CD4-positive, alpha-beta T cell treated with Interleukin-12 subunit alpha and Interleukin-12 subunit beta, for 1 hour (primary cell): Measurements from ENCODE around the gene MFSD2A.
"Not testable (repeated sequence)": the region's sequence is repeated elsewhere in the genome, so short reads cannot be mapped to it uniquely, and the experiment has no call there.

Experiments
- DNase-seq: peaks from one replicate; pipeline ENCODE4 v3.0.0-alpha.2; 2020

MFSD2A gene

DNA sequence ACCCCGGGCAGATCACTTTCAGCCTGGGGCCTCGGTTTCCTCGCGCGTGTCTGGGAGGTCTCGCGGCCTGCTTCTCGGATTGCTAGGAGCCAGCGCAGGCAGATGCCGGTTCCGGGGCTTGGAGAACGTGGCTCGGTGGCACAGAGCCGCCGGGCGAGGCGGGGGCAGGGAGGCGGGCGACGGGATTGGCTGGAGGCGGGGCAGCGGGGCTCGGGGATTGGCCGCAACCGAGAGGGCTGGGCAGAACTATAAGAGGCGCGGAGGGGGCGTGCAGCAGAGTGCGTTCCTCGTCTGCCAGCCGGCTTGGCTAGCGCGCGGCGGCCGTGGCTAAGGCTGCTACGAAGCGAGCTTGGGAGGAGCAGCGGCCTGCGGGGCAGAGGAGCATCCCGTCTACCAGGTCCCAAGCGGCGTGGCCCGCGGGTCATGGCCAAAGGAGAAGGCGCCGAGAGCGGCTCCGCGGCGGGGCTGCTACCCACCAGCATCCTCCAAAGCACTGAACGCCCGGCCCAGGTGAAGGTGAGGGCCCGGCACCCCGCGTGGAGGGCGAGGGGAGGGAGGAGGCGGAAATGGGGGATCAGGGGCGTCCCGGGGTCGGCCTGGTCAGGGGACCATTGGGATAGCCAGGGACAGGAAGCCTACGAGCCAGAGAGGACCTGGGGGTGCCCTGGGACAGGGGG is at the start of gene MFSD2A:
TSS of gene MFSD2A (plus strand) at position 276 of the 677 bp plus-strand sequence. CDS start at position 424, 148 bp downstream.
- DNase-seq = peak; percentile 90

DNA sequence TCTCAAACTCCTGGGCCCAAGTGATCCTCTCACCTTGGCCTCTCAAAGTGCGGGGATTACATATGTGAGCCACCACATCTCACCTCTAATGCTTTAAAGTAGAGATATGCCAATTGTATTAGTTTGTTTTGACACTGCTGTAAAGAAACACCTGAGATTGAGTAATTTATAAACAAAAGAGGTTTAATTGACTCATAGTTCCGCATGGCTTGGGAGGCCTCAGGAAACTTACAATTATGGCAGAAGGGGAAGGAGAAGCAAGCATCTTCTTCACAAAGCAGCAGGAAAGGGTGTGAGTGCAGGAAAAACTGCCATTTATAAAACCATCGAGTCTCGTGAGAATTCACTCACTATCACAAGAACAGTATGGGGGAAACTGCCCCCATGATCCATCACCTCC is 49.8 kb upstream of the MFSD2A start:
- DNase-seq = no peak

DNA sequence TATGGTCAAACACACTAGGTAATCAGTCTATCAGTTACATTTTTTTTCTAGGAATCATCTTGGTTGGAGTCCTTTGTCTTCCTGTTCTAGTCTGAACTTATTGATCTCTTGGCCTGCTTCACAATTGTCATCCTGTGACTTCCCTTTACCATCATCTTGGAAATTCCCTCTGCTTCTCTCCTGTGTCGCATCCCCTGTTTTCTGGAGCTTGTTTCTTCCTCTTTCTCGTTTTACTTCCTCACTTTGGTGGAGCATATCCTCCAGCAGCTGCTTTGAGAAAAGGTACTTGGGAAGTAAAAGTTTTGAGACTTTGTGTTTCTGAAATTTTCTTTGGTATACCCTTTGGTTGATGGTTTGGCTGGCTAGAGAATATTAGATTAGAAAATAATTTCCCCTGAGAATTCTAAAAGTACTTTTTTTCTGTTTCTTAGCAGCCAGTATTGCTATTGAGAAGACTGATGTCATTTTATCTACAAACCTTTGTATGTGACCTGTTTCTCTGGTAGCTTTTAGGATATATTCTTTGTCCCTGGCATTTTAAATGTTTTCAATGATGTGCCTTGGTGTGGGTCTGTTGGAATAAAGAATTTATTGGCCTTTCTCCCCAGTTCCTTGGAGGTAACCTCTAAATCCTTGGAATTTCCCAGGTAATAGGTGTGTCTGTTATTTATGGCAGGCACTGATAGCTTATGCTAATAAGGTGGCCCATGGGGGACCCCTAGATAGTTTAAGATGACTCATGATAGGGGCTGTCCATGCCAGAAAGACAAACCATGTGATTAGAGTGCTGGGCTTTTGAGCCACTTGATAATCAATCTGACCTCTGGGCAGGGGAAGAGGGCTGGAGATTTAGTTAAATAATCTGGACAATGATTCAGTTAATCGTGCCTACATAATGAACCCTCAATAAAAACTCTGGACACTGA is 47.2 kb upstream of the MFSD2A start:
- no peak for DNase-seq

DNA sequence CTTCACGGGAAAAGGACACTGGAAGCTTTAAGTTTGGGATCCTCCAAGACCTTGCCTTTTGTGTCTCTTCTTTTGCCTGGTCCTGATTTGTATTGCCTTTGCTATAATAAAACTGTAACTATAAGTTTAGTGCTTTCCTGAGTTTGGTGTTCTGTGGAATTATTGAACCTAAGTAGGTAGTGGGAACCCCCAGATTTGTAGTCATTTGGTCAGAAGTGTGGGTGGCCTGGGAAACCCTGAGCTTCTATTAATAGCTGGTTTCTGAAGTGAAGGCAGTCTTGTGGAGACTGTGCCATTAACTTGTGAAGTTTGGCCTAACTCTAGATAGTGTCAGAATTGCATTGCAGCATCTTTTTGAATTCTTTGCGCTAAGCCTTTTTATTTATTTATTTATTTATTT is 46.4 kb upstream of the MFSD2A start:
- DNase-seq = no peak

DNA sequence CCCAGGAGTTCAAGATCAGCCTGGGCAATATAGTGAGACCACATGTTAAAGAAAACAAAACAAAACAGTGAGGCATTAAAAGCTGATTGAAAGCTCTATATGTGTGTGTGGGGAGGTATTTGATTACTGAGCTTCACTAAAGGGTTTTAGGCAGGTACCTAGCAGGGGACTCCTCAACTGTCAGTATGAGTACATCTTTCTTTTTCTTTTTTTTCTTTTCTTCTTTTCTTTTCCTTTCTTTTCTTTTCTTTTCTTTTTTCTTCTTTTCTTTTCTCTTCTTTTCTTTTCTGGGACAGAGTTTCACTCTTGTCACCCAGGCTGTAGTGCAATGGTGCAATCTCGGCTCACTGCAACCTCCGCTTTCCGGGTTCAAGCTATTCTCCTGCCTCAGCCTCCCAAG is 44.7 kb upstream of the MFSD2A start:
- no peak for DNase-seq

DNA sequence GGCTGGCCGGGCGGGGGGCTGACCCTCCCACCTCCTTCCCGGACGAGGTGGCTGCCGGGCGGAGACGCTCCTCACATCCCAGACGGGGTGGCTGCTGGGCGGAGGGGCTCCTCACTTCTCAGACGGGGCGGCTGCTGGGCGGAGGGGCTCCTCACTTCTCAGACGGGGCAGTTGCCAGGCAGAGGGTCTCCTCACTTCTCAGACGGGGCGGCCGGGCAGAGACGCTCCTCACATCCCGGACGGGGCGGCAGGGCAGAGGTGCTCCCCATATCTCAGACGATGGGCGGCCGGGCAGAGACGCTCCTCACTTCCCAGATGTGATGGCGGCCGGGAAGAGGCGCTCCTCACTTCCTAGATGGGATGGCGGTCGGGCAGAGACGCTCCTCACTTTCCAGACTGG is 41.8 kb upstream of the MFSD2A start:
- not testable (repeated sequence) for DNase-seq

DNA sequence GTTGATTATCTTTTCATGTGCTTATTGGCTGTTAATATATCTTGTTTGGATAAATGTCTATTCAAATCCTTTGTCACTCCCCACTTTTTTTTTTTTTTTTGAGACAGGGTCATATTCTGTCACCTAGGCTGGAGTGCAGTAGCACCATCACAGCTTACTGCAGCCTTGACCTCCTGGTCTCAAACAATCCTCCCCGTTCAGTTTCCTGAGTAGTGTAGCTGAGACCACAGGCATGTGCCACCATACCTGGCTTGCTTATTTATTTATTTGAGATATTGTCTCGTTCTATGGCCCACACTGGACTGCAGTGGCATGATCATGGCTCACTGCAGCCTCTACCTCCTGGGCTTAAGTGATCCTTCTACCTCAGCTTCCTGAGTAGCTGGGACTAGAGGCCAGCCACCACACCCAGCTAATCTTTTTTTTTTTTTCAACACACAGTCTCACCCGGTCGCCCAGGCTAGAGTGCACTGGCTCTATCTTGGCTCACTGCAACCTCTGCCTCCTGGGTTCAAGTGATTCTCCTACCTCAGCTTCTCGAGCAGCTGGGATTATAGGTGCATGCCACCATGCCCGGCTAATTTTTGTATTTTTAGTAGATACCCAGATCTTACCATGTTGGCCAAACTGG is 39.3 kb upstream of the MFSD2A start:
- no peak for DNase-seq

DNA sequence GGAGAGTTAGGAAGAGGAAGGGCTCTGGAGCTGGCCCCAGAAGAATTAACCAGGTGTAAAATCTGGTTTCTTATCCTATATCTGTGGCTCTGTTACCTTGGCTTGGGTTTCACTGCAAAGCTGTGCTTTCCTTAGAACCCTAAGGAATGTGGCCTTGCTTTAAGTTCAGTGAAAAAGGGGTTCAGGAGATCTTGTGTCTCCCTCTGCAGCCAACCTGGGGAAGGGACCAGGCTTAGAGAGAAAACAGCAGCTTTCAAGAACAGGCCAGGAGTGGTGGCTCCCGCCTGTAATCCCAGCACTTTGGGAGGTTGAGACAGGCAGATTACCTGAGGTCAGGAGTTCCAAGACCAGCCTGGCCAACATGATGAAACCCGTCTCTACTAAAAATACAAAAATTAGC is 37.1 kb upstream of the MFSD2A start:
- no peak for DNase-seq

DNA sequence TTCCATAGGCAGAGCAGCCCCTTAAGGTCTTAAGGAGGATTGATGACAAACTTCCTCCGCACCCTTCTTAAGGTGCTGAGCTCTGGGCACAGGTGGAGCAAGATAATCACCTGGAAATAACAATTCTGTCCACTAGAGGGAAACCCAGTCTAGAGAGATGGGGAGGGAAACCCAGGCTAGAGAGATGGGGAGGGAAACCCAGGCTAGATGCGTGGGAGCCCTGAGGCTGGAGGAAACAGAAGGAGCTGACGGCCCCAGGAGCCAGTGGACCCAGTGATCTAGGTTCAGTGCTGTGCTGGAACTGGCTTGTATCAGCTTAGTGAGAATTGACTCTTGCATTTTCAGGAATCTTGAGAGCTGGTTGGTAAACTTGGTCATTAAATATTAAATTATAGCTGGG is 35.4 kb upstream of the MFSD2A start:
- DNase-seq = peak; percentile 74

DNA sequence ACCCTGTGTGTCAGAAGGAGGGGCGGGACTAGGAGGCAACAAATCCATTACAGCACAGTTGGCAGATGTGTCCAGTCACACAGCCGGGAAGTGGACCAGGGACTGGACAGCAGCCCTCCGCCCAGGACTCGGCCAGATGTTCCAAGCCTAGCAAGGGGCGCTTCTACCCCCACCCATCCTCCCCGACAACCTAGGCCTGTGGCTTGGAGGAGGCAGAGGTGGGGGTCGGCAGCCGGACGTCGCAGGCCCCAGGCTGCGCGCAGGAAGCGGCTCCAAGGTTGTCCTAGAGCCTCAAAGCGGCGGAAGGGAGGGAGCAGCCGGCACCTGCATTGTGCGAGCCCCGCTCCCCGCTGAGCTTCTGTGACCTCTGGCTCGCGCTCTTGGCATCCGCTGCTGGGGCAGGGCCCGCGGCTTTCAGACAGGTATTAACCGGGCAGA is 32.7 kb upstream of the MFSD2A start:
- DNase-seq = no peak

DNA sequence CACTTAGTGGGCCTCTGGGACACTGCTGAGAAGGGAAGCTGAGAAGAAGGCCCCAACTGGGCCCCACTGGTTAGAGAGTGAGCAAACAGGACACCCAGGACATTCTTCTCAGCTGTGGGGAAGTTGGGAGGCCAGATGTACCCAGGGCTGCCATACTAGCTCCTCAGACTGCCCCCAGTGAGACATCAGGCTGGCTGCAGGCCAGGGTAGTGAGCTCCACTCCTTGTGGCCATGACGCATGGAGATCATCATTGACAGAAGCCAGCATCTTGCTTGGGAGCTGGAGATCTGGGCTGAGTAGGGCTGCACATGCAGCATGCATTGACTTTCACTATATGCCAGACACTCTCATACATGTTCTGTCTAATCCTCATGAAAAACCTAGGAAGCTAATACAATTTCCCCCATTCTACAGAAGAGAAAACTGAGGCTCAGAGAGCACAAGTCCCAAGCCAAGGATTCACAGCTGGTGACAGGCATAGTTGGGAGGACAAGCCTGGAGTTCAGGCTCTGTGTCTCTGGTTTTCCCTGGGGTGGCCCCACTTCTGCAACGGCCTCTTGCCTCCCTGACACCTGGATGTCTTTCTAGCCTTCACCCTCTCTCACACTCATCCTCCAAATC is 29.1 kb upstream of the MFSD2A start:
- no peak for DNase-seq

DNA sequence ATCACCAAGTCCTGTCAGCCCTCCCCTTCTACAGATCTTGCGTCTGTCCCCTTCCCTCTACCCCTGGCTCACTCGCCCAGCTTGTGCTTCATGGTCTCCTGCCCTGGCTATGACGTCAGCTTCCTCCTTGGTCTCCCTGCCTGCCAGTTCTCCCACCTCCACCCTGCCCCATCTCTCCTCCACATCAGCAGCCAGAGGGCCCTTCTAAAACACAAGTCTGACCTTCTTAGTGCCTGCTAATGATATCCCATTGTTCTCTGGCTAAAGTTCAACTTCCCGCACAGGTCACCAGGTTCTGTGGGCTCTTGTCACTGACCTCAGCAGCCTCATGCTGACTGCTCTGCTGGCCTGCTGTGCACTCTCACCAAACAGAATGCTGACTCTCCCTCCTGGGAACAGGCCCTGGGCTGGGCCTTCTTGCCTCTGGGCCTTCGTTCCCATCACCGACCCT is 28.6 kb upstream of the MFSD2A start:
- DNase-seq = no peak

DNA sequence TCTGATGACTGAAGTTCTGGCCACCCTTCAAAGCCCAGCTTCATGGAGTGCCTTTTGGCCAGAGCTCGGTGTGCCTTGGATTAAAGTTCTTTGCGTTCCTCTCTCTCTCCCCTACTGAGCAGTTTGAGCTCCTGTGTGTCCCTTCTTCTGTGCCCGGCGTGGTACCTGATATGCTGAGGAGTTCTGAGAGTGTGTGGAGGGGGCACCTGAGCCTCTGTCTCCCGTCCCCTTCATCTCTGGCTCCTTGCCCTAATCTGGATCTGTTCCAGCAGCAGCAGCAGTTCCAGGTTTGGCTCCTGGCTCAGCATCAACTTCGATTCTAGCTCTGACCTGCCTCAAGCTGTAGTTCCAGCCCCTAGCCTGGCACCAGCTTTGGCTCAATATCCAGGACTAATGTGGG is 28.1 kb upstream of the MFSD2A start:
- DNase-seq = no peak

DNA sequence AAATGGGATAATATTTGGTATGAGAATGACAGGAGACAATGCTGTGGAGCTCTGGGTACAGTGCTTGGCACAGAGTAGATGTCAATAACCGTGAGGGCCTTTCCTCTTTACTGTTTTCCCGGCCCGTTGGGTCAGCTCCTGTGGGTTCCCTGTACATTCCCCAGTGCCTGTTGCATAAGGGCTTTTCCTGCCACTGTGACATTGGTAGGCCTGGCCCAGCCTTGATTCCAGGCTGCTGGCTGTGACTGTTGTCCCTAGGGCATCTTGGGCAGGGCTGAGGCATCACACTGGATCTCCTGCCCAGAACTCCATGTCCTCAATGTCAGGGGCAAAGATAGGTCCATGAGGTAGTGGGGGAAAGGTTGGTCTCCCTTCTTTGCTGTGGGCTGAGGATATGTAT is 27.4 kb upstream of the MFSD2A start:
- DNase-seq = no peak

DNA sequence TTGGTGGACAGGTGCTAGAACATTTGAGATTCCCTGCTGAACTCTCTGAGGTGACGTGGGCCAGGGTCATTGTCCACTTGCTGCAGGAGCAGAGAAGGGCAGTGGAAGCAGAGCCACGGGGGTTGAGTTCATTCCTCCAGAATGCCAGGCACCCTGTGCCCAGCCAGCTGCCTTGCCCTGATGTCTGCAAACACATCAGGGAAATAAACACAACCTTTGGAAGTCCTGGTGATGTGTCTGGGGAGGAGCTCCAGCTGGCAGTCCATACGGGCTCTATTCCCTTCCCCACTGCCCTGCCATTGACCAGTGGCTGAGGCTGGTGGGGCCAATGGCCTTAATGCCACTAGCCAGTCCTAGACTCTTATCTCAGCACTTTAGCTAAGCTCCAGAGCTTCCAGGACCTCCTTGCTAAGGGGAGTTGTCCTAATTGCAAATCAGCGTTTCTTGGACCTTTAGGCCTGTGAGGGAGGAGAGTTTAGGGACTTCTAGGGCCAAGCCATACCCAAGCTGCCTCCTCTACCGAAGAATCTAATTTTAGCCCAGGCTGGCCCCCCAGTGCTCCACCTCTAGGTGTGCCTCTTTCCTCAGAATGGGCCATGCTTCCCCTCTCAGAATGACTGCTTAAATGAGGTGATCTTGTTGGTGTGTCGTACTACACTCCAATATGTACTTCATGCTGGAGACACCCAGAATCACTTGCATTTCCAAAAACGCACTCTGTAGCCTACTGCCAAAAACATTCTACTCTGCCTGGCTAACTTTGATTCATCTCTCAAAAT is 25.9 kb upstream of the MFSD2A start:
- no peak for DNase-seq

DNA sequence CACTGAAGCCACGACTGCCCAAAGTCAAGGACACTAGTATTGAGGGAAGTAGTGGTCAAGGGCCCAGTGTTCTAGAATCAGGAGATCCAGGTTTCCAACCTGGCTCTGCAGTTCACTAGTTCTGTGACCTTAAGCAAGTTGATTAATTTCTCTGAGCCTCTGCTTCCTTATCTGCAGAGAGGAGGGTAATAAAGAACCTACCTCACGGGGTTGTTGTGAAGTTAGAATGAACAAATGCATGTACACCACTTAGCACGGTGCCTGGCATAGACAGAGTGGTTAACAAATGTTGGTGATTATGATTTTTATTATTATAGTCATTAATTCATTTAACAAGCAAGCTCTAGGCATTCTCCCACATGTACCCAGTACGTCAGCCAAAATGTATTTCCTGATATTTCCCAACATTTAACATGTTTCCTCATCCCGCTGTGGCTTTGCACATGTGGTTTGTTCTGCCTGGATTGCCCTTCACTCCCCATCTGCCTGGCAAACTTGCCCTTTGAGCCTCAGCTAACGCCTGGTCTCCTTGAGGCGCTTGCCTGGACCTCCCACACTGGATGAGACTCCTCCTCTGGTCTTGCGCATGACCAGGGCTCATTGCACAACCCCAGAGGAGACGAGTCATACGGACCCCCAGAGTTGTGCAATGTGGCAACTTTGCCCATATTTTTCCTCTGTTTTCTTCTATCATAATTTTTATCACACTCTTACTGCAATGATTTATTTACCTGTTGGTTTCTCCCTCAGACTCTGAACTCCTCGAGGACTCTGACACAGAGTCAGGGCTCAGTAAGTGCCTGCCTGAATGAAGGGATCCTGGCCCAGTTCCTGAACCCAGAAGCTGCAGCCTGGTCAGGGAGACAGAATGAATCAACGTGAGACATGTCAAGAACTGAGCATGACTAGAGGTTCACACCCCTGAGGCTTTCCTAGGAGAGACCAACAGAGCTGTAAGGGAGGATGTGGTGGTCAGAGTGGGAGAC is 20.7 kb upstream of the MFSD2A start:
- no peak for DNase-seq

DNA sequence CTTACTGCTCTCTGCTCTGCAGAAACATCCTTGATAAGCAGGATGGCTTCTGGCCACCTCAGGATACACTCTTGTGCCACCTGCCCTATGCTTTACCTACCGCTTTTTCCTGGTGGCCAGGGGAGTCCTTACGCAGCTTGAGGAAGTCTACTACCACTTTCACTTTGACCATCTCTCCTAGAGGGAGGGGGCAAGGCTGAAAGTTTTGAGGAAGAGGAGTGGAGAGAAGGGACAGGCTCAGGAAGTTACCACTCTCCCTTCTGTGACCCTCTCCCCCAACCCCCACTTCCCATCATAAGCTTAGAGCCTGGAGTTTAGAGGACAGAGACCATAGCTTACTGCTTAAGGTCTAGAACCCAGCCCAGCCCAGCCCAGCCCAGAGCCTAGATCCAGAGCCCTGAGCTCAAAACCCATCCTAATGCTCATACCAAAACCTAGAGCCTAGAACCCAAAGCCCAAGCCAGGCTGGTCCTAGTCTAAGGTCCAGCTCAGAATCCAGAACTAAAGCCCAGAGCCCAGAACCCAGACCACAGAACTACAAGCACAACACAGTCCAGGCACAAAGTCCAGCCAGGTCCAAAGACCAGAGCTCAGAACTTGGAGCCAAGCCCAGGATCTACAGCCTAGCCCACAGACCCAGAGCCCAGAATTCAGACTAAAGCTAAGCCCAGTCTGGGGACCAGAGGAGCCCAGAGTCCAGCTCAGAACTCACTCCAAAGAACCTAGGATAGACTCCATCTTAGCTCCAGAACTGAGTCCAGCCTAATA is 18.0 kb upstream of the MFSD2A start:
- no peak for DNase-seq

DNA sequence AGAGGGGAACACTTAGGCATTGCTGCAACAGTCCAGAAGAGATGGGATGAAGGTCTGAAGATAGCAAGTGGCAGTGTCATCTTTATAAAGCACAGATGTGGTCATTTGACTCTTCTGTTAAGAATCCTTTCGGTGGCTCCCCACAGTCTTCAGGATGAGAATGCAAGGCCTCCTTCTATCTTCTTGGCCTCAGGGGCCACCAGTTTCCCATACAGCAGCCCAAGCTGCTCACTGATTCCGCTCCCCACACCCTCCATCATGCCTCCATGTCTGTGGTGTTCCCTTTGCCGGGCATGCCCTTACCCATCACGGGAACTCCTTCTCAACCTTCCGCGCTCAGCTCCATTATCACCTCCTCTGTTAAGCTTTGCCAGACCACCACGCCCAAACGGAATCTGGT is 16.1 kb upstream of the MFSD2A start:
- DNase-seq = no peak

DNA sequence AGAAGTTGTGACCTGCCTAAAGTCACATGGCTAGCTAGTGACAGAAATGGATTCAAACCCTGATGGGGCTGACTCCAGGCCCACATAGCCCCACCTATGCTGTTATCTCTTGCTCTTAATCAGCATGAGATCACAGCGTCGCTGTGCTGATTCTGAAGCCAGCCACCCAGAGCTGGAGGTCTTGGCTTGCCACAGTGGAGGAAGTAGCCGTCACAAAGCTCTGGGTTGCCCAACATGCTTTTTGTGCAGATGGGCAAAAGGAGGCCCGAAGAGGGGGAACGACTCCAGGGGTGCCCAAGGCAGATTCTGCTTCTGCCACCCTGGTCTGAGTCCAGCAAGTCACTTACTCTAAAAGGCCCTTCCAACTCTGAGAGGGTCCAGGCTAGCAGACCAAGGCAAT is 14.7 kb upstream of the MFSD2A start:
- DNase-seq = peak; percentile 6
